Gastrocnemius medialis (tissue), 4 donors: ENCODE data around the gene CHCHD6.

Experiments used
- POLR2A ChIP-seq, 2 donors: fragments of 450-650 bp; IDR thresholded peaks; one replicate each; pipeline ENCODE4 v1.6.1; 2017; ENCODE audit warnings: antibody characterized with exemption in 2 of 2, mild to moderate bottlenecking in 2 of 2, moderate library complexity in 2 of 2
- TF ChIP-seq, protein P1 (sequence below), 5 experiments: fragments of 450-650 bp in 3 of 5; fragments of 200-600 bp in 2 of 5; sonication (generic) in 2 of 5; IDR thresholded peaks in 4 of 5; conservative IDR thresholded peaks in 1 of 5; 1 replicate in 4 of 5; 2 replicates in 1 of 5; pipeline ENCODE4 v1.5.1; 2016 to 2019; ENCODE audit warnings: antibody characterized with exemption in 5 of 5, mild to moderate bottlenecking in 3 of 5, moderate library complexity in 3 of 5

DNA sequence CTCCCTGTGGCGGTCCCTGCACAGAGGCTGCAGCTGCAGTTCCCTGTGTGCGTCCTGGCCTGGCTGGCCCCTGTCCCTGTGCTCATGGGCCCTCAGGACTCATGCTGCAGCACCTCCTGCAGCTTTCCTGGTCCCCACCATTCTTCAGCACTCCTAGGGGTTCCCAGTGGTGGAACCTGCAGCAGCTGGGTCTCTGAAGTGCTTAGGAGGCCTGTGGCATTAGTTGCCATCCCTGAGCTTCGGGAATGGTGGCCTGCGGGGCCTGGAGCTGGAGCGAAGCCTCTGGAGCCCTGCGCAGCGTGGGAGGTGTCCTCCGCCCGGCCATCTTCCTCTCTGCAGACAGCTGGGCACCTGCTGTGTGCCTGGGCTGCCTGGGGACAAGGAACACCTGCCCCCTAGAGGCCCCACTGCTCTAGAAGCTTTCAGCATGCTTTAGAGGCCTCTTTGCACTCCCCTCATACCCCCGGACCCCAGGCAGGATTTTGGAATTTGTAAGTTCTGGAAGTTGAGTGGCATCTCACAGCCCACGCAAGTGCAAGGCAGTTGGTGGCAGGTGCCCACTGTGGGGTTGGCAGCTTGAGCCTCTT is 292.0 kb downstream of the CHCHD6 start:
- TF ChIP-seq, protein P1, sequence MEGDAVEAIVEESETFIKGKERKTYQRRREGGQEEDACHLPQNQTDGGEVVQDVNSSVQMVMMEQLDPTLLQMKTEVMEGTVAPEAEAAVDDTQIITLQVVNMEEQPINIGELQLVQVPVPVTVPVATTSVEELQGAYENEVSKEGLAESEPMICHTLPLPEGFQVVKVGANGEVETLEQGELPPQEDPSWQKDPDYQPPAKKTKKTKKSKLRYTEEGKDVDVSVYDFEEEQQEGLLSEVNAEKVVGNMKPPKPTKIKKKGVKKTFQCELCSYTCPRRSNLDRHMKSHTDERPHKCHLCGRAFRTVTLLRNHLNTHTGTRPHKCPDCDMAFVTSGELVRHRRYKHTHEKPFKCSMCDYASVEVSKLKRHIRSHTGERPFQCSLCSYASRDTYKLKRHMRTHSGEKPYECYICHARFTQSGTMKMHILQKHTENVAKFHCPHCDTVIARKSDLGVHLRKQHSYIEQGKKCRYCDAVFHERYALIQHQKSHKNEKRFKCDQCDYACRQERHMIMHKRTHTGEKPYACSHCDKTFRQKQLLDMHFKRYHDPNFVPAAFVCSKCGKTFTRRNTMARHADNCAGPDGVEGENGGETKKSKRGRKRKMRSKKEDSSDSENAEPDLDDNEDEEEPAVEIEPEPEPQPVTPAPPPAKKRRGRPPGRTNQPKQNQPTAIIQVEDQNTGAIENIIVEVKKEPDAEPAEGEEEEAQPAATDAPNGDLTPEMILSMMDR (IDR thresholded peaks at IDR 0.05 in 4 of 5, conservative IDR thresholded peaks at IDR 0.05 in 1 of 5), result no peak
- no peak for TF ChIP-seq POLR2A (IDR thresholded peaks at IDR 0.05)
